Adrenal gland (tissue), 5 donors: ENCODE measurements around the gene UNC45A.
A peak's percentile ranks its signal among the peaks of the same experiment; 100 is the strongest.

Experiments
- CTCF ChIP-seq, 6 experiments: fragments of 450-650 bp in 4 of 6; fragments of 200-600 bp in 2 of 6; sonication (generic) in 1 of 6; IDR thresholded peaks; 1 replicate in 5 of 6; 2 replicates in 1 of 6; pipeline versions ENCODE4 v1.5.1 to v1.8.0; 2016 to 2021; ENCODE audit warnings: antibody characterized with exemption in 6 of 6, mild to moderate bottlenecking in 2 of 6, moderate library complexity in 1 of 6
- POLR2A ChIP-seq, 2 donors: fragments of 450-650 bp; IDR thresholded peaks; one replicate each; pipeline ENCODE4 v1.6.1; 2017; ENCODE audit warnings: antibody characterized with exemption in 2 of 2, mild to moderate bottlenecking in 2 of 2, moderate library complexity in 1 of 2
- donor health status: DM: no; HTN: no; CAD: no.

DNA sequence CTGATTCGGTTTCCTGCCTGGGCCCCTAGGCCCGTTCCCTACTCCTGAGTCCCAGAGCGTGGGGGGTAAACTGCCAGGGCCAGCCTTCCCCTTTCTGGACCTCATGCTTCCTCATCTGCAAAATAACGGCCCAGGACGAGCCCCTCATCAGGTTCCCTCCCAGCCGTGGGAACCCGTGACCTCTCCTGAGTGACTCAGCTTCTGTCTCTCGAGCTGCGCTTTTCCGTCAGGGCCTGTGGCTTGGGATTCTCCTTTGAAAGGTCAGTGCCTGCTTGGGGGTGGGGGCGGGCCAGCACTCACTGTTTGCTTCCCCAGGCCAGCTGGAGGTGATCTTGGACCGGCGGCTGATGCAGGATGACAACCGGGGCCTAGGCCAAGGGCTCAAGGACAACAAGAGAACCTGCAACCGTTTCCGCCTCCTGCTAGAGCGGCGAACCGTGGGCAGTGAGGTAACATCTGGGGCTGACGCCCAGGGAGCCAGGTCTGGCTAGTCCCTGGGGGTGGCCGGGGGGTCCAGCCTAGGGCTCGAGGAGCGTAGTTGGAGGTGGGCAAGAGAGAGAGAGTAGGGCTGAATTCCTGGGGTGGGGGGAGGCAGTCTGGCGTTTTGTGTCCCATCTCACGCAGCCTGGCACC is 19.2 kb upstream of the UNC45A start:
- peak in 1 of 2 donors; percentile 25 for TF ChIP-seq POLR2A (IDR thresholded peaks at IDR 0.05)
- no peak for TF ChIP-seq CTCF (IDR thresholded peaks at IDR 0.05)
